NCI-H2171 treated with DMSO at 0.1 percent for 48 hours (cell line): ENCODE results near the gene CALU.
A peak's percentile ranks its signal among the peaks of the same experiment; 100 is the strongest.

Experiments
- DNase-seq: peaks from one replicate; lab custom pipeline; 2025; lab: John Stamatoyannopoulos, UW

CALU gene

DNA sequence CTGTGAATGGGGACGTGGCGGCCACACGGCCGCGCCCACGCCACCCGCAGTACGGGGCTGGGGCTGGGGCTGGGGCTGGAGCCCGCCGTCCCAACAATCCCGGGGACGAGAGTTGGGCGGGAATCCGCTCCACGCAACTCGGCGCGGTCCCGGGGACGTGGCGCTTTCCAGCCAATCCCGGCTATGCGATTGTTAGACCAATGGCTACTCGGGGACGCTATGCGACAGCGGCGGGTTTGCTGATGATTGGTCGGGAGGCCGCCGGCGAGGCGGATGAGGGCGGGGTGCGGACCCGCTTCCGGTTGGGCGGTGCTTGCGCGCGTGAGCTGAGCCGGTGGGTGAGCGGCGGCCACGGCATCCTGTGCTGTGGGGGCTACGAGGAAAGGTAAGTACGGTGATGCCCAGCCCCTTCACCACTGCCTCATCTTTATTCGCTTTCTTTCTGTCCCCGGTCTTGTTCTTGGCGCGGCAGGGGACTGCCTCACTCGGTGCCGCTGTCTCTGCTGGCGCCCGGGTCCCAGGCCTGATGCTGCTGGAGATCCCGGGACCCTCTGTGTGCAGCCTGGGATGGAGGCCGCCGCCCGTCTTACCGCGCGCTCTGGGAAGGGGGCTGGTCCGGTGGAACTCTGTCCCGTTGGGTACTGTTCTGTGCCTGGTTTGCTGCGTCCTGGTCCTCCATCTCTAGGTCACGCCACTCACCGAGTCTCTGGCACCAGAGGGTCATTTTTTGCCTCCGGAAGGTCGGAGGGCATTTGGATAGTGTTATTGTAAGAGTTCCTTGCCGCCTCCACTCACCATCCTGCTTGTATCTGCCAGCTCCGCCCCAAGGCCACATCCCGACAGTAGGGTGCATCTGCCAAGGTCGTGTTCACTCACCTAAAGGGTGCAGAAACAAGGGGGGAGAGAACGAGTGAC, at the start of gene CALU:
TSS of gene CALU (plus strand) at position 312 of the 915 bp plus-strand sequence. CDS start 9,225 bp downstream, outside the sequence.
- peak; percentile 93 for DNase-seq

GRCh38 chr7:128691227-128691626, 47.9 kb upstream of the CALU start:
- DNase-seq, result no peak

DNA sequence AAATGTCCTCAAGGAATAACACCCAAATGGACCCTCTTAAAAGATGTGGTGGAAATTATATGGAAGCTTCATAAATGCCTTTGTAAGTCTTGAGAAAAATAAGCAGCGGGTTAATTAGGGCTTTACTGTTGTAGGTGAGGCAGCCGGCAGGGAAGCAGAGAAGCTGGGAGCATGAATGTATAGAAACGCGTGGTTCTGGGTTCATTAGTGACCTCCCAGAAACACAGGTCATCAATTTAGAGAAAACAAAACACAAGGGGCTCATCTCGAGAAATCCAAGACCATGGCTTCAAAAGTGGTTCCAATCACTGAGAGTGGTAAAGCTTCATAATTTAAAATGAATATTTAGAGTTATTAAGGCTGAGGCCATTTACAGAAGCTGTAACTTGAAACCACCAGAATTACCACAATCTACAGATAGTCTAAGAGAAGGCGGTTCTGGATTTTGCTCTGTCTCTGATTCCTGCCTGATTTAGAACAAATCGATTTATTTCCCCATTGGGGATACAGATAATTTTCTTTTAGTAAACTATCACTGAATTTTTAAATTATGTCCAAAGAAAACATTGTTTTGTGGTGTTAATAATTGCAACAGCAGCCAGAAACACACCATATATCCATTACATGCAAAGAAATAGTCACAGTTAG, 46.4 kb upstream of the CALU start:
- DNase-seq, result no peak

GRCh38 chr7:128693373-128694015, 45.7 kb upstream of the CALU start:
- no peak for DNase-seq

DNA sequence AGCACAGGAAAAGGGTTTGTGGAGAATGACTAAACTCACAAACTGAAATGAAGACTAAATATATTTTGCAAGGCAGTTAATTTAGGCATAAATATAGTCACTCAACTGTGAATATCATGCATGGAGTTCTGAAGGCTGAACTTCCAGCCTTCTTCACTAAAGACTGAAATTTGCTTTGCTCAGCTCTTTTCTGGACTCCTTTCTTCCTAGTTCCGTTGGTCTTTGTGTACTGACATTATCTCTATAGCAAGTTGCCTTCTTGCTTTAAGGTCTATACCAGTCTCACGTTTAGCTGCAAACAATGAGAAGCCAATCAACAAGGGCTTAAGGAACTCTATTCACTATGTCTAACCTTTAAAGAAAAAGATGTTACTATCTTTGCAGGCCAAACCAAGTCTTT, 44.4 kb upstream of the CALU start:
- DNase-seq, result no peak

DNA sequence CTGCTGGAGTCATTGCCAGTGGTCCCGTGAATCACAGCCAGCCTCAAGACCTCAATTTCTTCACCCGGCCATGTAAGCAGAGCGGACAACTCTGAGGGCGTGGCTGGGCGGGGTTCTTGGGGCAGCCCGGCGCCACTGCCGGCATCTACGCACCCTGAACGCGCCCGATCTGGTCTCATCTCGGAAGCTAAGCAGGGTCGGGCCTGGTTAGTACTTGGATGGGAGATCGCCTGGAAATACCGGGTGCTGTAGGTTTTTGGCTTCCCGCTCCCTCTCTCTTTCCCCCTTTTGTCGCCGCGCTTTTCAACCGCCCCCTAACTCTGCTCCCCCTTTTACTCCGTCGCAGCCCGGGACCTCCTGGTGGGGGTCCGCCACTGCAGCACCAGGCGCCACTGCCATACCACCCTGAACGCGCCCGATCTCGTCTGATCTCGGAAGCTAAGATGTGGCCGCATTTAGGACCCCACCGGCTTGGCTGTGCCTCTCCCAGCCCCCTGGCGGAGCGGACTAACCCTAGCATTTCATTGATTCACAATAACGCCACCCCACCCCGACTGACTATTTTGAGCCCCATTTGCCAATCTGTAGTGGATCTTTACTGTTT, 41.8 kb upstream of the CALU start:
- DNase-seq, result peak; percentile 40

DNA sequence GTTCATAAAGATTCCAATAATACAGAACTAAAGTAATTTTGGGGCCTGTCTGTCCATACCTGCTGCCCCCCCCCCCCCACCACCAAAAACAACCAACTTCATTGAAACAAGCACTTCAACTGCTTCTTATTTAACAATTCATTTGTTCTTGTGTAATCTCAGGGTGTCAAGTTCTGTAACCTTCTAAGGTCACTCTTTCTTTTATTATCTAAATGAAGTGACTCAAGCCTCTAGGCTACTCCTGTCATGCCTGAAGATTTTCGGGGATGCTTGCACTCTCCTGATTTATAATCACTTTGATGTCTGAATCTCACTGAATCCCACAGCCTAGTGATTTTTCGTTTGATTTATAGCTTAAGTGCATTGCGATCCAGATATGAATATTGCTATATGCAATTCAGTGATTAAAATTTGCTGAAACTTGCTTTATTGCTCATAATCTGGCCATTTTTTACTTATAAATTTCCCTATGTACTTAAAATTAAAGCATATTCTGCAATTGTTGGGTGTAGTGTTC, 39.9 kb upstream of the CALU start:
- no peak for DNase-seq

- no peak for DNase-seq
These were observed 39.3 kb upstream of the CALU start for GRCh38 chr7:128699895-128700294.

DNA sequence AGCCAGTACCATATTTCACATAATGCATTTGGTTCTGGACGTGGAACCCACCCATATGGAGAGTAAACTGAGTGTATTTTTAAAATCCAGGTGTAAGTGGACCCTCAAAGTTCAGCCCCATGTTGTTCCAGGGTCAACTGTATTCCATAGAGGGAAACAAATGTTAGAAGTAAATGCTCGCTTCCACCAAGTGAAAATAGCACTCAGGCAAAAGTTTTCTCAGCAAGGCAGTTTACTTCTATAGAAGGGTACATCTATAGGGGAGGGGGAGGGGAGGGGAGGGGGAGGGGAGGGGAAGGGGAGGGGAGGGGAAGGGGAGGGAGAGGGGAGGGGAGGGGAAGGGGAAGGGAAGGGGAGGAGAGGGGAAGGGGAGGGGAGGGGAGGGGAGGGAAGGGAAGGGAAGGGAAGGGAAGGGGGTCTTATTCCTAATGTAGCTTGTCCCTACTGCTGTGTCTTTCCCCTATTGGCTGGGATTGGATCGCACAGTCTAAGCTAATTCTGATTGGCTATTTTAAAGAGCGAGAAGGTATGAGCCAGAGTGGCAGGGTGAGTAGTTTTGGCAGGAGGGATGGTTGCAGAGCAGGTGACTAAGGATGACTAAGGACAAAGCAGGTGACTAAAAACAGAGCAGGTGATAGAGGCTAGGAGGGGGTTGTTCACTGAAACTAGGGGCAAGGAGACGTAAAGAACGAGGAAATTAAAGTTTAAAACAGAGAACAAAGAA, 37.9 kb upstream of the CALU start:
- DNase-seq, result no peak

DNA sequence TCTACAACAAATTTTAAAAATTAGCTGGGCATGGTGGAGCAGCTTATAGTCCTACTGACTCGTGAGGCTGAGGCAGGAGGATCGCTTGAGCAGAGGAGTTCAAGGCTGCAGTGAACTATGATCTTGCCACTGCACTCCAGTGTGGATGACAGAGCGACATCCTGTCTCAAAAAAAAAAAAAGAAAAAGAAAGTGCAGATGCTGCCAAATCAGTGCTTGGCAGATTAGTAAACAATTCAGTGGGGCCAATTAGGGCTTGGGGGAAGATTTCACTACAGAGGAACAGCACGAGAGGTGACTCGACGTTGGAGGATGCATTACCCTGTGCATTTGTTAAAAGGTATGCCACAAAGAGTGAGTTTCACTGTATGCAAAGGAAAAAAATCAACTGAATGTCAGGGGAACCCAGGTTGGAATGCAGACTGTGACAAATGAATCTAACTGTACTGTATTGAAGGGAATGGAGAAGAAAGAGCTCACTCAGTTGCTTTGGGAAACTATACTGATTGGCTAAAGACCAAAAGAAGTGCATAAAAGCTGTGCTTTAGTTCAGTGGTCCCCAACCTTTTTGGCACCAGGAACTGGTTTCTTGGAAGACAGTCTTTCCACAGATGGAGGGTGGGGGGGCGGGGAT, 35.4 kb upstream of the CALU start:
- DNase-seq, result peak; percentile 43

- peak; percentile 45 for DNase-seq
These were observed 33.2 kb upstream of the CALU start for GRCh38 chr7:128705891-128706333.

GRCh38 chr7:128707752-128708151, 31.4 kb upstream of the CALU start:
- DNase-seq, result no peak

DNA sequence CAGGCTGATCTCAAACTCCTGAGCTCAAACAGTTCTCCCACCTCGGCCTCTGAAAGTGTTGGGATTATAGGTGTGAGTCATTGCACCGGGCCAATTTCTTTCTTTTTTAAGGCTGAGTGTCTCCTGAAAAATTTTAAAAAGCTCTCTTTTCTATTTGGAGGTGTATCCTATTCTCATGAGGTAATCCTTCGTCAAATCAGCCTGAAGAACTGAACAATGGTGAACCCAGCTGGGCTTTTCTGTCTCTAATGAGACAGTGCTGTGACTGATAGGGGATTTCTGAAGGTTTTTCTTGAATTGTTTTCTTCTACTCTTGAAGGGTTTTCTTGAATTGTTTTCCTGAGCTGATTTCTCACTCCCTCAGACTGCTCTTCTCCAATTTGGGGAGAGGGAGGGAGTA, 30.9 kb upstream of the CALU start:
- no peak for DNase-seq

GRCh38 chr7:128708824-128709223, 30.3 kb upstream of the CALU start:
- DNase-seq, result no peak

DNA sequence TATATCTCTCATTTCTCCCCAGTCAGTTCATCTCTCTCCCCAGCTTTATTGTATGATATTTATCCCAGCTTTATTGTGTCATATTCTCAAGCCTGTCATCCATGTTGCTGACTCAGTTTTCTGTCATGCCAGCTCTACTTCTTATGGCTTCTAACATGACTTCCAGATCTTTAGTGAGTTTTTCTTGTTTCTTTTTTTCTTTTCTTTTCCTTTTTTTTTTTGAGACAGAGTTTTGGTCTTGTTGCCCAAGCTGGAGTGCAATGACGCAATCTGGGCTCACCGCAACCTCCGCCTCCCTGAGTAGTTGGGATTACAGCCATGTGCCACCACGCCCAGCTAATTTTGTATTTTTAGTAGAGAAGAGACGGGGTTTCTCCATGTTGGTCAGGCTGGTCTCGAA, 28.7 kb upstream of the CALU start:
- DNase-seq, result no peak

DNA sequence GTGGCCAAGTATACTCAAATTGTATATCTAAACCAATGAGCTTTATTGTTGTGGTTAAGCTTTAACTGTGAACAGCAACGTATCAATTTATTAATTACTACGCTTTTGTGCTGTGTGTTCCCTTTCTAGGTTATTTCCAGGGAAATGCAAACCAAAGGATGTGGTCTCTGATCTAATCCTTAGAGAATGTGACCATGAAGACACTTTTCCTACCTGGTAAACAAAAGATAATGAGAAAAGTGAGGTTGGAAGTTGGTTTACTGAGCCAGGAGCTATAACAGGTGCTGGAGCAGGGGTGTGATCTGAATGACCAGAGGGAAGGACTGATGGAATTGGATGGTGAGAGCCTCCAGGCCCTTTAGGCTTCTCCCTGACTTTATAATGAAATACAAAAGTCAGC, 25.4 kb upstream of the CALU start:
- DNase-seq, result no peak

GRCh38 chr7:128714701-128715495, 24.3 kb upstream of the CALU start:
- no peak for DNase-seq

- no peak for DNase-seq
These were observed 20.1 kb upstream of the CALU start for GRCh38 chr7:128718967-128719642.

GRCh38 chr7:128721376-128721775, 17.8 kb upstream of the CALU start:
- DNase-seq, result no peak

DNA sequence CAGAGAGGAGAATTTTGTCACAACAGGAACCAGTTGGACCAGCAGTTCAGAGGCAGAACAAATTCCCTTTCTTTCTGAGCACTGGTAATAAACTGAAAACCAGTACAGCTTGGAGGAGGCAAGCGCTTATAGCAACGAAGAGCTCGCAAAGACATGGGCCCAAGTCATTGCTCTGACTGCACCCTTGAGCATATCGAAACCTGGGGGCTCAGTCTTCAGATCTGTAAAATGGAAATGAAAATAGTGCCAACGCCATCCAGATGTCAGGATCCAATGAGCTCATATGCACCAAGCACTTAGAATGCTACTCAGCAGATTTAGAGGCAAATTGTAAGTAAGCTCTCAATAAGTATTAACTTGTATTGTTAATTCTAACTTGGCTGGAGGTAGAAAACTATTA, 14.4 kb upstream of the CALU start:
- no peak for DNase-seq
